ENCODE results near the gene BRD1.

DNA sequence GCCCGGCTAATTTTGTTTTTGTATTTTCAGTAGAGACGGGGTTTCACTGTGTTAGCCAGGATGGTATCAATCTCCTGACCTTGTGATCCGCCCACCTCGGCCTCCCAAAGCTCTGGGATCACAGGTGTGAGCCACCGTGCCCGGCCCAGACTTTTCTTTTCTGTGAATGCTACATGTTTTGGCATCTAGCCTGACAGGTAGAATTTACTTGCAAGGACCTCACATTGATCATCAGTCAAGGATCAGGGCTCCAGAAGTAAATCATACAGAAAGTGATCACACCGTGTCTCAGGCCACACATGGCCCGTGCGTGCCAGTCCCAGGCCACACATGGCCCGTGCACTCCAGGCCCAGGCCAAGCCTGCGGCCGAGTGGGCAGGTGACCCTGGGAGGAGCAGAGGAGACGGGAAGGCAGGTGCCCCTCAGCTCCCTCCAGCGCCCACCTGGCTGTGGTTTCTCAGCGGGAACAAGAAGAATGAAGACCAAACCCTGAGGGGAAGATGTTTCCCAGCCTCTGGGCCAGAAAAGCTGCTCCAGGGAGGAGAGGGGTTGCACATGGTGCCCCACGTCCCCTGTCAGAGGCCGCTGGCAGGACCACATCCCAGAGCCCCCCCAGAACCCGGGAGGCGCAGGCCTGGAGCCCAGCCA is 76.2 kb downstream of the BRD1 start:
- TF ChIP-seq, protein P1, sequence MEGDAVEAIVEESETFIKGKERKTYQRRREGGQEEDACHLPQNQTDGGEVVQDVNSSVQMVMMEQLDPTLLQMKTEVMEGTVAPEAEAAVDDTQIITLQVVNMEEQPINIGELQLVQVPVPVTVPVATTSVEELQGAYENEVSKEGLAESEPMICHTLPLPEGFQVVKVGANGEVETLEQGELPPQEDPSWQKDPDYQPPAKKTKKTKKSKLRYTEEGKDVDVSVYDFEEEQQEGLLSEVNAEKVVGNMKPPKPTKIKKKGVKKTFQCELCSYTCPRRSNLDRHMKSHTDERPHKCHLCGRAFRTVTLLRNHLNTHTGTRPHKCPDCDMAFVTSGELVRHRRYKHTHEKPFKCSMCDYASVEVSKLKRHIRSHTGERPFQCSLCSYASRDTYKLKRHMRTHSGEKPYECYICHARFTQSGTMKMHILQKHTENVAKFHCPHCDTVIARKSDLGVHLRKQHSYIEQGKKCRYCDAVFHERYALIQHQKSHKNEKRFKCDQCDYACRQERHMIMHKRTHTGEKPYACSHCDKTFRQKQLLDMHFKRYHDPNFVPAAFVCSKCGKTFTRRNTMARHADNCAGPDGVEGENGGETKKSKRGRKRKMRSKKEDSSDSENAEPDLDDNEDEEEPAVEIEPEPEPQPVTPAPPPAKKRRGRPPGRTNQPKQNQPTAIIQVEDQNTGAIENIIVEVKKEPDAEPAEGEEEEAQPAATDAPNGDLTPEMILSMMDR (IDR thresholded peaks at IDR 0.05), result no peak
- TF ChIP-seq ZFX (IDR thresholded peaks at IDR 0.05; ENCODE audit: borderline replicate concordance), result no peak

All from 22Rv1 (cell line).